LNCAP (cell line): Measurements from ENCODE around the gene STK17A.

Experiments
- TF ChIP-seq, protein P1 (sequence below): fragments of 450-650 bp; IDR thresholded peaks from 2 replicates; pipeline ENCODE4 v1.5.1; 2017; ENCODE audit warnings: mild to moderate bottlenecking

STK17A gene

DNA sequence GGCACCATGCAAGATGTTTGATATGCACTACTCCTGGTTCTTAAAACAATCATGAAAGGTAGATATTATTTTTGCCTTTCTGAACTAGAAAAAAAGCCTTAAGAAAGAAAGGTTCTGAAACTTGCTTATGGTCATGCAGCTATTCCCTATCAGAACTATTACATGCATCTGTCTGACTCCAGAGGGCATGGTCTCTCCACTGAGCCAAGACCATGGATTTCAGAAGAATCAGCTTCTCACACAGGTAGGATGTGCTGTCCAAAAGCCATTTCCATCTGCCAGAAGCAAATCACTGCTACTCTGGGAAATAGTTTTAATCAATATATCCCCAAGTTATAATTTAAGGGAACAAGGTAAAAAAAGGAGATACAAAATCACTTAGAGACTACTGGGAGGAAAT, 69.5 kb downstream of the STK17A start:
- TF ChIP-seq, protein P1, sequence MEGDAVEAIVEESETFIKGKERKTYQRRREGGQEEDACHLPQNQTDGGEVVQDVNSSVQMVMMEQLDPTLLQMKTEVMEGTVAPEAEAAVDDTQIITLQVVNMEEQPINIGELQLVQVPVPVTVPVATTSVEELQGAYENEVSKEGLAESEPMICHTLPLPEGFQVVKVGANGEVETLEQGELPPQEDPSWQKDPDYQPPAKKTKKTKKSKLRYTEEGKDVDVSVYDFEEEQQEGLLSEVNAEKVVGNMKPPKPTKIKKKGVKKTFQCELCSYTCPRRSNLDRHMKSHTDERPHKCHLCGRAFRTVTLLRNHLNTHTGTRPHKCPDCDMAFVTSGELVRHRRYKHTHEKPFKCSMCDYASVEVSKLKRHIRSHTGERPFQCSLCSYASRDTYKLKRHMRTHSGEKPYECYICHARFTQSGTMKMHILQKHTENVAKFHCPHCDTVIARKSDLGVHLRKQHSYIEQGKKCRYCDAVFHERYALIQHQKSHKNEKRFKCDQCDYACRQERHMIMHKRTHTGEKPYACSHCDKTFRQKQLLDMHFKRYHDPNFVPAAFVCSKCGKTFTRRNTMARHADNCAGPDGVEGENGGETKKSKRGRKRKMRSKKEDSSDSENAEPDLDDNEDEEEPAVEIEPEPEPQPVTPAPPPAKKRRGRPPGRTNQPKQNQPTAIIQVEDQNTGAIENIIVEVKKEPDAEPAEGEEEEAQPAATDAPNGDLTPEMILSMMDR = no peak

DNA sequence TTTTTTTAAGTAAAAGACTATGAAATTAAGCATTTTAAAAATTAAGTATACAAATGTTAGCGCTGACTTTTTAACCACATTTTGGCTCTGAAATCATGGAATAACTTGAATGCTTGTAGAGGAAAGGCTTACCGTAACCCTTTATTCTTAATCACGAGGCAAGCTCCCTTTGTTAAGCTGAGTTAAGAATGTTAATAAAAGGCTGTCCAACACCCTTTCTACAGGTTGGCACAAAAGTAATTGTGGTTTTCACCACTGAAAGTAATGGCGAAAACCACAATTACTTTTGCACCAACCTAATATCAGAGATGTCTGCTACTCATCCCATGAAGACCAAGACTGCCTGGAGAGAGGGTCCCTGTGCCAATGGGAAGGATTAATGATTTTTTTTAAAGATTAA, 70.6 kb downstream of the STK17A start:
- TF ChIP-seq, protein P1 = no peak

DNA sequence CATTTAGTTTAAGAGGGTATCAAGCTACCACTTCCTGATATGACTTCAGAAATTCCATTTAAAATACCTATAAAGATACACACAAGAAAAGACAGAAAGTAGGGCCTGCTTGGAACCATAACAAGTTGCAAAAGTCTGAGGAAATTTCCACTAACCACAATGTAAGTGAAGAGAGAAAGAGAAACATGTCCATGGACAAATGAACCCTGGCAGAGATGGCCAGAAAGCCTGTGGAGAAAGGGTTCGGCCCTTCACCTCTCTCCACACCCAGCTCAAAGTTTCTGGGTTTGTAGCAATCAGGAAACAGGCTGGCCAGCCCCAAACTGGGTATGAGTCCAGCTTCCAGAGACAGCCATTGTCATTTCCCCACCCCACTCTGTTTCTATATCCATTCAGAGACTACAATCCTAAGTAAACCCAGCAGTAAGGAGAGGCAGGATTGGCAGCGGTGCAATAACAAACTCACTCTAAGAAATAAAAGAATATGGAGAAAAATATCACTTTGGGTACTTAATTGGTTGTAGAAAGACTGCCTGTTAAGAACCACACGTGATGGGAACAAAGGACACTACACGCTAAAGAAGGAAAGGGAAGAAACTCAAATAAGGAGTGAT, 71.1 kb downstream of the STK17A start:
- TF ChIP-seq, protein P1 = no peak

DNA sequence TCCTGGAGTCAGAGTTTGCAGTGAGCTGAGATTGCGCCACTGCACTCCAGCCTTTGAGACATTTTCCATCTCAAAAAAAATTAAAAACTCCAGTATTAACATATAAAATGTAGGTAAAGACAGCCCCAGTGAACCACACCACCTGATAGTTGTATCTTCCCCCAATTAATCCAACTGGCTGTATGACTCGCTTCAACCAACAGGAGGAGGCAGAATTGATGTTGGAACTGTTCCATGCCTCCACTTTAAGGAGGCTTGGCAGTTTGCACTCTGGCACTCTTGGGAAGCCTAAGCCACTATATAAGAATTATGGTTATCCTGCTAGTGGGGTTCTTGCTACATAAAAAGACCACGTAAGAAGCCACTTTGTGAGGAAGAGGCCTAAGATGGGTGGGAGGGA, 72.7 kb downstream of the STK17A start:
- TF ChIP-seq, protein P1 = no peak

DNA sequence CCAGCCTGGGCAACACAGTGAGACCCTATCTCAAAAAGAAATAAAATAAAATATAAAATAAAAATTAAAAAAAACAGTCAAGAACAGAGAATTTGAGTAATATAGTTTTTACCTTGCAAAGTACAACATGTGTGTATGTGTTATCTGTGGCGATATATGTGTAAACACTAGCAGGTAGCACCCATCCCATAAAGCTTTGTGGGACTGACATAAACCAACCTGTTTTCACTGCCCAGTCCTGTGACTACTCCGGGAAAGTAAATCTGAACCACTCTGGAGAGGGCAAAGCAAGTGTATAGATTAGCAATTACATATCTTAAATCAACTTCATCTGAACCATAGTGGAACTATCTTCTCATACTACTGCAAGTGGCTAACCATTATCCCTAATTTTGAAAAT, 74.1 kb downstream of the STK17A start:
- TF ChIP-seq, protein P1 = no peak

DNA sequence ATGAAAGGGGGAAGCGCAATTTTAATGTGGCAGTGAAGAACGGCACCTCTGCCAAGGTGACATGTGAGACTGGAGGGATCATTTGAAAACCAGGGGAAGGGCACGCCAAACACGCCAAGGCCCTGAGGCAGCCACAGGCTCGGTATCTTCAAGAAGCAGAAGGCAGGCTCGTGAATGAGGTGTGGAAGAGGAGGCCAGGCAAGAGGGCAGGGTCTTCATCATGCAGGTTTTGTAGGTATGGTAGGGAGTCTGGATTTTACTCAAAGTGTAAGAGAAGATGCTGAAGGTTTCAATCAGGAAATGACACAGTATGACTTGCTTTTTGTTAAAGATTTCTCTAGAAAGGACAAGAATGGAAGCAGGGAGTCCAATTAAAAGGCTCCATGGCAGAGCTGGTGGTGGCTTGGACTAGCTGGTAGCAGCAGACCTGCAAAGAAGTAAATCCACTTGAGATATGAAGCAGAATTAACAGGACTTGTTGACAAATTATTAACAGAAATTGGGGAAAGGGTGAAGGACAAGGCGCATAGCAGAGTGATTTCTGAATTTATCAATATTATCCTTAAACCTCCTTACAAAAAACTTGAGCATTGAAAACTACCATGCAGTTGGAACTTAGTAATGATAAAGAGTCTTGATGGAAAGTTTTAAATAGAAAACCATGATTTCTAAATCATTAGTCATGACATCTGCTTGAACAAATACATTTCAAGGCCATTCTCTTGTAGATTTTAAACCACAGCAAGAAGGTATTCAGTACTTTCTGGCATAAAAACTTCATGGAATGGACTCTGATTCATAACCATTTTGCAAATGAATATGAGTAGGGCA, 76.0 kb downstream of the STK17A start:
- TF ChIP-seq, protein P1 = no peak

DNA sequence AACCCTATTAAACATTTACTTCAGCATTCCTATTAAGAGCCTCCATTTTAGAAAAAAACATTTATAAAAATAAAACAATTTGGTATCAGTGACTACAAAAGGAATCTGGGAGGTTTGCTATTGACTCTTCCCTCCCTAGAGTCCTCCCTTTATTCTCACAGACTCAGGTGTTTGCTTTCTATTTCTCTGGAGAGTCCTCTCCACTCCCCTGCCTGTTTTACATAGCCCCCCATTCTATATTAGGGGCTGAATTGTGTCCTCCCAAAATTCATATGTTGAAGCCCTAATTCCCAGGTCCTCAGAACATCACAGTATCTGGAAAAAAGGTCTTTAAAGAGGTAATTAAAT, 76.6 kb downstream of the STK17A start:
- TF ChIP-seq, protein P1 = no peak
